Measurements from ENCODE around the gene NUP210L.
"Not testable (repeated sequence)": the region's sequence is repeated elsewhere in the genome, so short reads cannot be mapped to it uniquely, and the experiment has no call there.

NUP210L gene

DNA sequence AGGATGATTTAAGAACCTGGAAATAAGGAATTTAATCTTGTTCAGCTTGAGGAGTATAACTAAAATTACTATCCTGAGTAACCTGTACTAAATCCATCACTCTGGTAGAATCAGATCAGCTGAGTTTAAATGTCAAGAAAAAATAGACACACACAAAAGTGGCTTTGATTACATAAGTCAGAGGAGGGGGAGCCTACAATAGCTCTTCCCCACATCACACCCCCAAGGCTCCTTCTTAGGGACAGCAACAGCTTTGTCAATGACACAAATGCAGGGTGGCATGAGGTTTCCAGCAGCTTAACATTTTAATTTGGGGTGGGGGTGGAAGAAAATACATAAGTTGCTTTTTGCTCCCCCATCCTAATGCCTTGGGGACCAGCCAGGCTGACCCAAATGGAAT lies 12.6 kb upstream of the NUP210L start:
- DNase-seq = no peak

DNA sequence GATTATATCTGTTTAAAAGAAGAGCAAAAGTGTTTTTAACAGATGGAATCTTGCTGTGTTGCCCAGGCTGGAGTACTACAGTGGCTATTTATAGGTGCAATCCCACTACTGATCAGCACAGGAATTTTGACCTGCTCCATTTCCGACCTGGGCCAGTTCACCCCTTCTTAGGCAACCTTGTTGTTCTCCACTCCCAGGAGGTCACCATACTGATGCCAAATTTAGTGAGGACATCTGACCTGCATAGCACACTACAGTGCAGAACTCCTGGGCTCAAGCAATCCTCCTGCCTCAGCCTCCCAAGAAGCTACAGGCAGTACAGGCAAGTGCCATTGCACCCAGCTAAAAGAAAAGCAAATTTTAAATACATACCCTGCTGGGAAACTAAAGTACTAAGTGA lies 11.3 kb upstream of the NUP210L start:
- no peak for DNase-seq

DNA sequence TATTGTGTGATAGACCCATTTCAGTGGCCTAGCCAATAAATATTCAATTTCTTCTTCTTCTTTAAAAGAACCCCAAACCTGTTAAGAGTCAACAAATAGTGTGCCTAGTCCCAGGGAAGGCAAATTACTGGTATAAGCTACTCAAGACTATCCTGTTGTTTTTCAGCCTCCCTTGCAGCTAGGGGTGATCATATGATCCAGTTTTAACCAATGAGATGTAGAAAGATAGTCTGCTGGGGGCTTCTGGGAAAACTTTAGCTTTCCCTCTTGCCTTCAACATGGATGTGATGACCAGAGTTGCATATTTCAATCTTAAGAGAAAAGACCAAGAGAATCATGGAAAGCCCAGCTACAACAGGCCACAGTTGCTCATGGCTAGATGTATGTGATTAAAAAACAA lies 4.7 kb upstream of the NUP210L start:
- DNase-seq = no peak

DNA sequence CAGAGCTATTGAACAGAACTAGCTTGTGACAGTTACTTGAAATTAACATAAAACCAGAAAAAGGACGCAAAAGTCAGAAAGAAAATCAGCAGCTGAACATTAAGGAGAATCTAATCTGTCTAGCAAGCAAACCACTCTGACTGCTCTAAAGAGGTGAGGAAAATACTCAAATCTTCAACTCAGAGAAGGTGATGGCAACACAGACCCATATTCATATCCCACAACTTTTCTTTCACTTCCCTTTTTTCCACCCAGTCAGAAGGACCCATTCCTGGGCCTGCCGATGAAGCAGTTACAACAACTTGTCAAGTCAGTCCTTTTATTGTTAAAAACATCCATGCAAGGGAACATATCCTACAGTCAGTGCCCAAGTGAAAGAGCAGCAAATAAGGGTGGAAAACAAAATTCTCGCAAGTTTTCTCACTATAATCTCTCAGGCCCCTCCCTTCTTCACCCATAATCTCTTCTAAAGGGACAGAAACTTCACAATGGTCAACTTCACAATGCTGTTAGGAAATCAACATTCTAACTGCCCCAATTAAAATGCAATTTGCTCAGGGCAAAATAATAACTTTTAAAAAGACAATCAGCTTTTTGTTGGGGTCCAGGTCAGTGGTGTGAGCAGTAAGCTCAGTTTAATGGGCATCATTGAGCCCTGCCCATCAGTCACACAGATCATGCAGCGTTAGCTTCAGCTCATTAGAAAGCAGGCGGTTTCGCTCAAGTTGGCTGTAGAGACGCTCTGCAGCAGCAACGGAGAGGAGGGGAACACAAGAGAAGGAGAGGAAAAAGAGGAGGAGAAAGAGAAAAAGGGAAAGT lies 3.6 kb upstream of the NUP210L start:
- DNase-seq = no peak

DNA sequence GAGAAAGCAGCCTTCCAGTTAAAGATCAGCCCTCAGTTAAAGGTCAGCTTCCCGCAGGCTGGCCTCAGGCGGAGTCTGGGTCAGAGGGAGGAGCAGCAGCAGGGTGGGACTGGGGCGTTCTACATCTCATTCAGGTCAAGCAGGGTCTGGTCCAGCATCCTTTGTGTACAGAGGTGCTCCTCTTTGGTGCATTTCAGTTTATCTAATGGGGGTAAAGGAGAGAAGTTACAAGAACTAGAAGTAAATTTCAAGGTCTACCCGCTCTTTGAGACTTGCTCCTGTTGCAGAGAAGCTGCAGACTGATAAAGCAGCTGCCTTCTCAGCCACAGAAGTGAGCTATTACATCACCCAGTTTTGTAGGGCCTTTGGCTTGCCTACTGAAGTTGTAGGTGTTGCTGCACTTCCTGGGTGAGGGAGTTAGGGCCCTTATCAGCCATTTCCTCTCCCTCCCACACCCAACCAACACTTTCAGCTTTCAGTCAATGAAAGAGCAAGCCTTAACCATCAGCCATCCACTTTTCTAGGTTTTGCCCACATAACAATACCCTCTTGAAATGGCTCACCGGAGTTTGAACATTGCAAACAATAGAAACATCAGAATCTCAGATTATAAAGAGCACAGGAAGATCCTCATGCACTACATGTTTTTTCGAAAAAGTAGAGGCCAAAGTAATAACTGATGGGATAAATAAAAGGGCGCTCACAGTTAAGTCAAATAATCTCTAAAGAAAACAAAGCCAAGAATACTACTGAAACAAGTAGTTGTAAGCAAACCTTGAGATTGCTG lies 2.8 kb upstream of the NUP210L start:
- DNase-seq = peak; percentile 73

DNA sequence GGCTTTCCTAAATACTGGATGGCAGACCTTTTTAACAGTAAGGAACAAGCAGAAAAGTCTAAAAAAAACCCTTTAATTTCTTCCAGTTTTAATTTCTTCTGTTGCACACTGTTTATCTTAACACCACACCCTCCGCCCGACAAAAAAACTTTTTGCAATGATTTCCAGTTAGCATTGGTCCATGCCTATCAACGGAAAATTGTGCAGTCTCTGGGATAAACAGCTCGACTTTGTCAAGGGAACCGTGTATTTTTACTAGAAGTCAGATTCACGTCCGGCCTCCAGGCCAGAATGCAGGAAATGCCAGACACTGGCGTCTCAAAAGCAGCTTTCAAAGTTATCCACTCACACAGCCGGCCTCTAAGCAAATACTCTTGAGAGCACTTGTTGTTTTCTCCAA lies 378 bp upstream of the NUP210L start:
- no peak for DNase-seq

DNA sequence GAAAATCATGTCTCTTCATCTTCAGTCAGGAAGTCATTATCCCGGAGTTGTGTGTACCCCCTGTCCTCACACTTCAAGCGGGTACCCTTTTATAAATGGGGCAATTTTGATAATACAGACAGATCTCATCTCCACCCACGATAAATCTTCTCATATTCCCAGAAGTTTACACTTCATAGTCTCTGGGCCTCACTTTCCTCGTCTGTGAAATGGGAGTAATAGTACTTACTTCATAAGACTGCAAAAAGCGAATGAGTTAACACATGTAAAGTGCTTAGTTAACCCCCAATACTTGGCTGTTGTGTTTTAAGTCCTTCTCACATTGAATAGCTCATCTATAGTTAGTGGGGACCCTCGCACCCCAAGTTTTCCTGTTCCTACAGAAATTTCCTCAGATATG lies 820 bp downstream of the NUP210L start:
- DNase-seq = no peak

DNA sequence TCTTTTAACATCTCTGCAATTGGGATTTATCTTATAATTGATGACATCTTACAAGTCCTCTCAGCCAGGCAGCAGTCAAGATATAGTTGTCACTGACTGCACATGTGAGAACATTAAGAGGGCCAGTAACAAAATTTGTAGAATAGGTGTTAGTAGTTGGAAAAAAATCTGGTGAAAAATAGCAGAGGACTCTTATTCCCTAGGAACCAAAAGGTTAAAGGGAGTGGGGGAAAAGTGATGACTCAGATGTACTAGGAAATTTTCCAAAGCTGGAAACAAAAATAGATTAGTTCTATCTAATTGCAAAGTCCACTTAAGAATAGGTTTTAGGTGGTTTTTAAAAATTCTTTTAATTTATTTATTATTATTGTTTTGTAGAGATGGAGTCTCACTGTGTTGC lies 3.6 kb downstream of the NUP210L start:
- DNase-seq = no peak

DNA sequence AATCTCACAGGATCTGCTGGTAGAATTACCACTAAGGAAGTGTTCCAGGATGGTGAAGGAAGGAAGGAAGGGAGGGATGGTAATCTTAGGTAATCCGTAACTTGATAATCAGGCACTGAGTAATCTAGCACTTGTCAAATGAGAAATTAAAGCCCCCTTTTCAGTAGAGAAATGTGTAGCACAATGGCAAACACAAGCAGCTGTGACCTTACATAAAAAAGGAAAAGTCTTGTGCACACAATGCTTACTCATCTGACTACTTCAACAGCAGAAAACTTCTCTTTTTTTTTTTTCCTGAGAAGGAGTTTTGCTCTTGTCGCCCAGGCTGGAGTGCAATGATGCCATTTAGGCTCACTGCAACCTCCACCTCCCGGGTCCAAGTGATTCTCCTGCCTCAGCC lies 6.1 kb downstream of the NUP210L start:
- no peak for DNase-seq

DNA sequence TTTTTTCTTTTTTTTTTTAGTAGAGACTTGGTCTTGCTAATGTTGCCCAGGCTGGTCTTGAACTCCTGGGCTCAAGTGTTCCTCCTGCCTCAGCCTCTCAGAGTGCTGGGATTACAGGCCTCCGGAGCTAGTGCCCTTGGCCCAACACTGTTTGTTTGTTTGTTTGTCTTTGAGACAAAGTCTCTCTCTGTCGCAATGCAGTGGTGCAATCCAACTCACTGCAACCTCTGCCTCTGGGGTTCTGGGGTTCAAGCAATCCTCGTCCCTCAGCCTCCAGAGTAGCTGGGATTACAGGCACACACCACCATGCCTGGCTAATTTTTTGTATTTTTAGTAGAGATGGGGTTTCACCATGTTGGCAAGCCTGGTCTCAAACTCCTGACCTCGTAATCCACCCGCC lies 7.4 kb downstream of the NUP210L start:
- not testable (repeated sequence) for DNase-seq

DNA sequence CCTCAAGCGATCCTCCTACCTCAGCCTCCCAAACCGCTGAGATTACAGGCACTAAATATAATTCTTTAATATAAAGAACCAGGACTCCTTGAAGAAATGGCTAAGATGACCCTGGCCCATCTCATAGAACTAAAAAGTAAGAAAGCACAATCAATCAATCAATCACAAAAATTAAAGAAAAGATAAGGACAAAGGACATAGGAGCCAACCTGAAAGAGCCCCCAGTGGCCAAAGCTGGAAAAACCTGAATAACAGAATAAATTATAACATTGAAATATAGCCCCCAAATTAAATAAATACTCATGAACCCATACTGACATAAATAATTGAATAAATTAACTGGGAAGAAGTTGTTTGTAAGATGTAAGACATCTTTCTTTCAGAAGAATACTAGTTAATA lies 8.9 kb downstream of the NUP210L start:
- DNase-seq = no peak

DNA sequence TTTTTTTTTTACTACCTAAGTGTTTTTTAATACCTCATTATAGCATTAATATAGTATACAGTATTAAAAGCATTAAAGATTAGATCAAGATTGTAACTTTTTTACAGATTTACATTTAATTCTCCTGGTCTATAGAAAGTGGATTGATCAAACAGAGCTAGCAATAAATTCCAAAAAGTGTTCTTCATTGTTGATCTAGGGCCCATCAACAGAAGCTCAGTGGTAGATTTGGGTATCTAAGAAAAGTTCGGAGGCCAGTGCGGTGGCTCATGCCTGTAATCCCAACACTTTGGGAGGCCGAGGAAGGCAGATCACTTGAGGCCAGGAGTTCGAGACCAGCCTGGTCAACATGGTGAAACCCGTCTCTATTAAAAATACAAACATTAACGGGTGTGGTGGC lies 12.5 kb downstream of the NUP210L start:
- DNase-seq = no peak

DNA sequence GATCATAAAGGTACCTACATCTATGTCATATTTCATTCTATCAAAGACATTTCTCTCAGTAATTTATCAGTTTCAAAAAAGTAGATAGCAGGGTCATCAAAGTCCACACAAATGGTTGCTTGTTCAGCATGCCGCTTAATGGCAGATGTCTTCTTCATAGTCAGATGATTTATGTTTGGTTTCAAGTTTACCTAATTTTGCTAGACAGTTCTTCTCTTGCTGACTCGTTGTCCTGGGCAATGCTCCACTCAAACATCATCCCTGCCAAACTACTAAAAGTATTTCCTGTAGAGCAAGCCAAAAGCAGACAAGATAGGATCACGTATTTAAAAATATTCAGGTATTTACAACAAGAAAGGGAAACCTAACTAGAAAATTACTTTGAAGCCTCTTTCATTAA lies 13.6 kb downstream of the NUP210L start:
- no peak for DNase-seq

DNA sequence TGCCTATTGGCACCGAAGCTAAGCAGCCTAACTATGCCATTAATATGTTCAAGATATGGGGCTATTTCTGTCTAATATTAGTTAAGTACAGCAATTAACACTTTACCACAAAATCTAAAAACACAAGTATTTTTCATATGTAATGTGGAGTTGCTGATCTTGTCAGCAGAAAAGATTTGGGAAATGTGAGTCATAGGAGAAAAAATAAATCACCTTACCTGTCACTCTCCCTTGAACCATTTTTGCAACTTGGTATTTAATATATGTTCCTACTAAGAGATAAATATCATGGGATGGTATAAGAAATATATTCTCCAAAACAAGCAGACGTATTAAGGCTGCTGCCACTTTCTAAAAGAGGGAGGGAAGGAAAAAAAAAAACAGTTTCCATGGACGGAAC lies 17.0 kb downstream of the NUP210L start:
- no peak for DNase-seq

DNA sequence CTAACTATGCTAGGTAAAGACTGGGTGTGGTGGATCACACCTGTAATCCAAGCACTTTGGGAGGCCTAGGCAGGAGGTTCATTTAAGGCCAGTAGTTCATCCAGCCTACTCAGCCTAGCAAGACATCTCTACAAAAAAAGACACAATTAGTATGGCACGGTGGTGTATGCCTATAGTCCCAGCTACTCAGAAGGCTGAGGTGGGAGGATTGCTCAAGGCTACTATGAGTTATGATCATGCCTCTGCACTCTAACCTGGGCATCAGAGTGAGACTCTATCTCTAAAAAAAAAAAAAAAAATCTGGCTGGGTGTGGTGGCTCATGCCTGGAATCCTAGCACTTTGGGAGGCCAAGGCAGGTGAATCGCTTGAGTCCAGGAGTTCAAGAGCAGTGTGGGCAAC lies 21.6 kb downstream of the NUP210L start:
- no peak for DNase-seq

DNA sequence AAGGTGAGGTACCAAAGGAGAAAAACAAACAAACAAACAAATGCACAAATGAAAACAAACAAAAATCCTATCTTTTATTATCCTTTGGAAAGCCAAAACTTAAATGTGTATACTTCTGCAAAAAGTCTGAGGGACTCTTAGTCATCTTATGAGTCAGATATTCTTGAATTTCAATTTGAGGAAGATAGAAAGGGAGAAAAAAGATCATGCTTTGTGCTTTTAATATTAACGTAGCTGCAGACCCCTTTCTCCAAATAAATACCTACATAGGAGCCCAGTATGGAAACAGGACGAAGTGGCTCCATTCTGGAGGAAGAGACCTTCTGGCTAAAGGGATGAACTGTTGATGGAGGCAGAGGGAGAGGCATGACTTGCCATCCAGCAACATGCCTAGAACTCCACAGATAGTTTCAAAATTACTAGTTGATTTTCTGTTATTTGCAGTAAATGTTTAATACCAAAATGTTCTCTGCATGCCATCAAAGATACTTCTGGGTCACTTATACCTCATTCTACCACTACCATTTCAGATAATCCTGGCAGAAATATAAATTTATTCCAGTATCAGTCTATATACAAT lies 25.4 kb downstream of the NUP210L start:
- DNase-seq = no peak

DNA sequence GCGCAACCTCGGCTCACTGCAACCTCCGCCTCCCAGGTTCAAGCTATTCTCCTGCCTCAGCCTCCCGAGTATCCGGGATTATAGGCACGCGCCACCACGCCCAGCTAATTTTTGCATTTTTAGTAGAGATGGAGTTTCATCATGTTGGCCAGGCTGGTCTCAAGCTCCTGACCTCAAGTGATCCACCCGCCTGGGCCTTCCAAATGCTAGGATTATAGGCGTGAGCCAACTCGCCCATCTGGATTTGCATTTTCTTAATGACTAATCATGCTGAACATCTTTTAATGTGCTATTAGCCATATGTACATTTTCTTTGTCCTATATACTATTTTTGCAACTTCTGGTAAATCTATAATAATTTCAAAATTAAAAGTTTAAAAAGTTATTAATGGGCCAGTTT lies 31.7 kb downstream of the NUP210L start:
- DNase-seq = not testable (repeated sequence)

DNA sequence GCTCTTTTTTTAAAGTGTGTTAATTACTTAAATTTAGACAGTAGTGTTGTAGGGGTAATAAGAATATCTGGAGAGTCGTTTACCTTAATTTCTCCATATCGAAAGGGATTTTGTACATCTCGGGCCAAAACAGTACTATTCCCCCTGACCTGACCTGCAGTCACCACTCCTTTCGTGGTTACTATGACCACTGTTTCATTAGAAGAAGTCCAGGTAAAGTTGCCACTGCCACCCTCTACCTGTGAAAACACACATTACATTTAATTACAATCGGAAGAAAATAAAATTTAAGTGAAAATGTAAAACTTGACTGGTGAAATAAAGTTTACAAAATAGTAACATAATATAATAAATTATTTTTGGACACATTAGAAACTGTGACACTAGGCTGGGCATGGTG lies 37.2 kb downstream of the NUP210L start:
- no peak for DNase-seq

DNA sequence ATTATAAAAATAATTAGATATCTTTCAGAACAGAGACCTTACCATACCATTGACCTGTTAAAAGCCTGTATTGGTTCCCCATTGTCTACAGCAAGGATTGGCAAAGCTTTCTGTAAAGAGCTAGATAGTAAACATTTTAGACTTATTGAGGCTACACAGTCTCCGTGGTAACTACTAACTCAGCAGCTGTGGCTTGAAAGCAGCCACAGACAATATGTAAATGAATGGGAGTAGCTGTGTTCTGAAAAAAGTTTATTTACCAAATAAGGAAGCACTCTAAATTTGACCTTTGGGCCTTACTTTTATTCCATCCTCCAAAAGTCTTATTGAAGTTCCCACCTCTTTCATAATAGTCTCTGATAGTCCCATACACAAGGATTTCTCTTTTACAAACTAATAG lies 39.7 kb downstream of the NUP210L start:
- DNase-seq = no peak

DNA sequence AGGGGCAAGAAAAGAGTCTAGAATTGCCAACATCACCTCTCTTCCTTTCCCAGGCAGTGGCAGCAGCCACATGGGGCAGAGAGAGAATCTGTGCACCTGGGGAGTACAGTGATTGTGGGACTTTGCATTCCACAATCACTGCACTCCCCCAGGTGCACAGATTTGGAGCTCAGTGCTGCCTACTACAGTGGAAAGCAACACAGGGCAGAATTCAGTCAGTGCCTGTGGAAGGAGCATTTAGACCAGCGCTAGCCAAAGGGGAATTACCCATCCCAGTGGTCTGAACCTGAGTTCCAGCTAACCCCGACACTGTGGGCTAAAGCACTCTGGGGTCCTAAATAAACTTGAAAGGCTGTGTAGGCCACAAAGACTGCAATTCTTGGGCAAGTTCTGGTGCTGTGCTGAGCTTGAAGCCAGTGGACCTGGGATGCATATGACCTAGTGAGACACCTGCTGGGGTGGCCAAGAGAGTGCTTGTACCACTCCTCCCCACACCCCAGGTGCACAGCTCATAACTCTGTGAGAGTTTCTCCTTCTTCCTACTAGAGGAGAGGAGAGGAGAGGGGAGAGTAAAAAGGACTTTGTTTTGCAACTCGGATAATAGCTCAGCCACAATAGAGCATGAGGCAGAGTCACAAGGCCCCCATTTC lies 50.3 kb downstream of the NUP210L start:
- DNase-seq = no peak

DNA sequence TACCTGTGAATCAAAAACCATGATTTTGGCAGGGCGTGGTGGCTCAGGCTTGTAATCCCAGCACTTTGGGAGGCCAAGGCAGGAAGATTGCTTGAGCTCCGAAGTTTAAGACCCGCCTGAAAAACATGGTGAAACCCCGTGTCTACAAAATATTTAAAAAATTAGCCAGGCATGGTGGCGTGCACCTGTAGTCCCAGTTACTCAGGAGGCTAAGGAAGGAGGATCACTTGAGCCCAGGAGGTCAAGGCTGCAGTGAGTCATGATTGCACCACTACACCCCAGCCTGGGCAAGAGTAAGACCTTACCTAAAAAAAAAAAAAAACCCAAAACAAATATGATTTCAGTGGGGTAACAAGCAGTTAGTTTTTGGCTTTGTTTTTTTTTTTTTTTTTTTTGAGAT lies 54.7 kb downstream of the NUP210L start:
- not testable (repeated sequence) for DNase-seq

DNA sequence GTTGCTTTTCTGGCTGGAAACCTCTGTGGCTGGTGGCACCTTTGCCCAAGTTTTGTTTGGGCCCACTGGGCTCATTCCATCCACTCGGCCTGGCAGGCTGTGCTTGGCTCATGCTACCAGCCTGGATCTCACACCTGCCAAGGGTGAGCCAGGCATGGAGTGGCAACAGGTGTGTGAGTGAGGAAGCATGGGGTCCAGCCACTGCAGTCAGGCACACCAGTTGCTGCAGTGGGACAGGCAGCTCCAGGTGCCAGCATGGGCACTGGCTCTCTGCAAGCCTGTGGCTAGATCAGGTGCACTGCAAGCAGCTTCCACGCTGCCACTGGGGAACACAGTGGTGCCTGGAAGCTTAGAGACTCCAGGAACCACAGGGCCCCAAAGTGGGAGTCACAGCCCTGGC lies 57.0 kb downstream of the NUP210L start:
- DNase-seq = no peak

DNA sequence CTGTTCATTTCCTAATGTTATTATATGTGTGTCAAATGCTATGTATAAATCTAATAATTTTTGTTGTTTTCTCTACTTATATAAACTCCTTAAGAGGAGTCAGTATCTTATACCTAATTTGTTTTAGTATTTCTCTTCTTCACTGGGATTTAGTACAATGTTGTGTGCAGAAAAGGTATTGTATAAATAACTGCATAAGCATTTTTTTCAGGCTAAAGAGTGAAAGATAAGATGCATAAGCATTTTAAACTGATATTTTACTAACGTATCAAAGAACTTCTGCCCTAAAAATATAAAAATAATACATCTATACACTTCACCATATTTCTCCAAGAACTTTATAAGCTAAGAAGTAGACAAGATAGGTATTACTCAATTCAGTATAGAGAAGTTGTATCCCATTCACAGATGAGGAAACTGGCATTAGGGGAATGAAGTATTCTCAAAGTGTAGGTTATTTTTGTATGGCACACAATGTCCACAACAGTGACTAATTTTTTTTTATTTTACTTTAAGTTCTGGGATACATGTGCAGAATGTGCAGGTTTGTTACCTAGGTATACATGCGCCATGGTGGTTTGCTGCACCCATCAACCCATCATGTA lies 59.3 kb downstream of the NUP210L start:
- no peak for DNase-seq
